Ramos (cell line): ENCODE results near the gene SERGEF.

Source experiments
- in situ Hi-C: fragments of 300-500 bp; cut with MboI; formaldehyde crosslinking; loops from one replicate; pipeline ENCODE4 v1.14.3; 2022; ENCODE audit warnings: low sequenced_read_pairs; ENCODE audit not compliant: unreplicated experiment

The SERGEF gene

DNA sequence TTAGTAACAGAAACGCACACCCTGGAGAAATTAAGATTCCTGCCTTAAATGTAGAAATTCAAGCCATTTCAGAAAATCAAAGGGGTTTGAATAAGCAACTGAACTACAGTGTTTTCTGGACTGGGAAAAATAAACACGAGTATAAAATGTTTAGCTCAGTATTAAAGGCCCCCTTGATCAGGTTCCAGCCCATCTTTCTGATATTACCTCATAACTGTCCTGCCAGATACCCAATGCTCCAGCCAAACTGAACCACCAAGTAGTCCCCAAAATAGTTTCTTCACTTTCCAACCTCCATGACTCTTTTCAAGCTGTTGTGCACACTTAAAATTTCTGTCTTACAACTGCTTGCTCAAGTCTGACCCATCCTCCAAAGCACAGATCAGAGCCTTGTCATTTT lies 54.4 kb downstream of the SERGEF start:
- in situ Hi-C loops, result no loop called here

DNA sequence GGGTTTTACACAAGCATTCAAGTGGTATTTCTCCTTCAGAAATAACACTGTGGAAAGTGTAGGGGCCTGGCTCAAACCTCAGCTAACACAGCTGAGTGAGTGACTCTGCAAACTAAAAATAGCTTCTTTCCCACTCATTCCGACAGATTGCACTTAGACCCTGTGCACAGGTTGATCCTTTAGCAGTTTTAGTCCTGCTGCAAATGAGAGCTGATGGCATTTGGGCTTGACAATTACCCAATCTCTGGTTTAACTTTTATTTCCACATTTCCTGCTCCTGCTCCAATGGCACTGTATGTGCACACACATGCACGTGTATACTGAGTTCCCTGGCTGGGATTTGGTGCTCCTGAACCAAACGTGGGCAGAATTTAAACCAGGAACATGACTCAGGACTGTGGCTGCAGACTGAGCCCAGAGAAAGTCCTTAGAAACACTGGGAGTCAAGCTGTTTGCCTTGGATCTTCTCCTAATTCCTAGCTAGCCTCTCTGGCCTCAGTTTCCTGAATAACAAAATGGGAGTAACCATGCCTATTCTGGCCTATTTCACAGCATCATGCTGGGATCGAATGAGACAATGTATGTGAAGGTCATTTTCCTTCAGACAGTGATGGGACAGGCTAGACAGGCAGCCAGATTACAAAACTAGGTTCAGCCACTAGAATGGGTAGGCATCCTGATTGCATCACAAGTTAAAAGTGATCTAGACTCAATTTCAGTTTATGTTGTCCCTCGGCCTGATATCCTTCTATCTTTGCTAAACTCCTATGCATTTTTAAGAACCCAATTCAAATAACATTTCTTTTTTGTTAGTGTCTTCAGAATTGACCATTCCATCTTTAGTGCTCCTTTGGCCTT lies 58.2 kb downstream of the SERGEF start:
- in situ Hi-C loops, result no loop called here

DNA sequence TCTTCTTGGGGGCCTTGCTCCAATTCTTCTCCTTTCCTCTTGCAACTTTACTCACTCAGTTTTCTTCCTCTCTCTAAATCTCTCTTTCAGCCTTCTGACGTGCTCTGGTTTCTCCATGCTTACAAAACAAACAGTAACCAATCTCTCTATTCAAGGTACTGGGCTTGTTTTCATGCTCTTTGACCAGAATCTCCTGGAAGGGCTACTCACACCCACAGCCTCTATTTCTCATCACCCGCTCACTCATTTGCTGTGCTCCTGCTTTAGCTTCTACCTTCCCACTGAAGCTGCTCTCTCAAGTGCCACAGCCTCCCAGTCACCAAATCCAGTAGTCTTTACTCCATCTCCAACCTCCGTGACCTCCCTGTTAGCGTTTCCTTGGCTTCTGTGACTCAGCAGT lies 60.4 kb downstream of the SERGEF start:
- in situ Hi-C loops, result no loop called here

DNA sequence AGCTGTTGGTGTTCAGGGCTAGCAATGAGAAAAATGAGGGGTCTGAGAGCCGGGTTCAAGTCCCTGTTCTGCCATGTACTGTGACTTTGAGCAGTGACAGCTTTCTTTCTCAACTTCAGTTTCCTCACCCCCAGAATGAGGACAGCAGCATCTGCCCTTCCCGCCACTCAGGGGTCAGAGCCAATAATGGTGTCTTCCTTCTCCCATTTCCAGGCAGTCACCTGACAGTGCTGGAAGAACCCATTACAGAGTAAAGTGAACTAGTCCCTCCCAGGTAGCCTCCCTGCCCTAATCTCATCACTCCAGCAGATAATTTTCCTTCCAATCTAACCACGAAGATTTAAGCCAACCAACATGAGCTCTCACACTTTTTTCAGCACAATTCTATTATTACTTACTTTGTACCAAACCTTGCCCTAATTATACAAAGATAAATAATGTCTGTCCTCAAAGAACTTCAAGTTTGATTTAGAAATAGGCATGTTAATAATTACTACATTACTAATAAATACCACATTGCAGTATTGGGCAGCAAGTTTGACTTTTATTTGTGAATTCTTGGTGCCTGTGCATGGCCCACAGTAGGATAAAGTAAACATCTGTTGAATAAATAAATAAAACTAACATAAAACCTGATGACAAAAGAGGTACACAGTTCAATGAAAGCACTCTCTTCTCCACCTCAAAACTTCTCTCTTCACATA lies 61.0 kb downstream of the SERGEF start:
- in situ Hi-C loops, result no loop called here

DNA sequence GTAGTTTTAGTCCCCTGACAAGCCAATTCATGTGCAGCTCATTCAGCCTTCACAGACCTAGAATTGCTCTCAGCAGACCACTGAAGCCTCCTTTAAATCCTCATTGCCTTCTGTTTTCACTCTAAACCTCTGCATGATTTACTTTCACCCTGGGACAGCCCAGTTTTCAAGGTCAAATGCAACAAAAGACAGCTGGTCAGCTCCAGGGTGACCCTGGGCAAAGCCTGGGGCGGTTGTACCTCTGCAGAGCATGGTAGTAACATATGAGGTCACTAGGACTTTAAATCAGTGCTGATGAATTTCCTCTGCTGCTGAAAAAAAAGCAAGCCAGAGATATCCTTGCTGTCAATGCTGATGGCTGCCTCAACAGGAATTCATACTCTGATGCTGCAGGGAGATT lies 62.2 kb downstream of the SERGEF start:
- in situ Hi-C loops, result no loop called here

DNA sequence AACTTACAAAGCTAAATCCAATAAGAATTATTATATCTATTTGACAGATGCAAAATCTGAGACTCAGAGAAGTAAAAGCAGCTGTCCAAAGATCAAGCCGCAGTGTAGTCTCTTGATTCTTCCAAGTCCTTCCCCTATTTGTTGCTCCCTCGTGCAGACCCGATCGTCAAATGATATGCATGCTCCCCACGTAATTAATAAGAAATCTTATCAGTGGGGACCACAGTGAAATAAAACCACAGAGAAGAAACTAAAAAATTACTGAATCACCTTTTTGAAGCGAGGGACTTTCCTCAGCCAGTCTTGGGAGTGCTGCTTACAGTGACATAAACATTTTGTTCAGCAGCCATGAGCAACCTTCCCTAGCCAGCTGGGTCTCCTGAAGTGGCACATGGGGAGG lies 64.6 kb downstream of the SERGEF start:
- in situ Hi-C loops, result no loop called here

DNA sequence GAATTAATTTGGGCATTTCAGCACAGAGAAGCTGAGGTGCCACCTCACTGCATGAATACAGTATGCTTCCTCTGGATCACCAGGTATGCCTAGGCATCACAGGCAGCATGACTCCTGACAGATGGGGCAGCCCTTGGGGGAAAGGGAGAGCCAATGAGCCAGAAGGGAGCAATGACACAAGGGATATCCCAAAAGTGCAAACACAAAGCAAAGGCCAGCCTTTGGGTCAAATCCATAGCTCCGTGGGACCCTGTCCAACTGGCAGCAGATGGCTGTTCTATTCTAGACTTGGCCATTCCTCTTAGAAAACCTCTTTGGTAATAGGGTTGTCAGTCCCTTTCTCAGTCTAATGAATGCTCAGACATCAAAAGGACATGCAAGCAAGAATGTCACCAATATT lies 73.3 kb downstream of the SERGEF start:
- in situ Hi-C loops, result no loop called here

DNA sequence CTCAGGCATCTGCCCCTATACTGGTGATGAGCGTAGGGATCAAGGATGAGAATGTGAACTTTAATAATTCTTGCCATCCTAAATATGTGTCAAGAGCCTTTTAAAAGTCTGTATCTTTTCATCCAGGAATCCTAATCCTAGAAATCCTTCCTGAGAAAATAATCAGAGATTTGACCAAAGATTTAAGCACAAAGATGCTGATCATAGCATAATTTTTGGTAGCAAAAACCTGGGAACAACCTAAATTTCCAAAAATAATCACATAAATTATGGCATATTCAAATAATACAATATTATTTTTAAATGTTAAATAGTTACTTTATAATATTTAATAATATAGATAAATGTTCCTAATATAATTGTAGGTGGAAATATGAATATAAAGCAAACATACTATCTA lies 76.1 kb downstream of the SERGEF start:
- in situ Hi-C loops, result no loop called here

DNA sequence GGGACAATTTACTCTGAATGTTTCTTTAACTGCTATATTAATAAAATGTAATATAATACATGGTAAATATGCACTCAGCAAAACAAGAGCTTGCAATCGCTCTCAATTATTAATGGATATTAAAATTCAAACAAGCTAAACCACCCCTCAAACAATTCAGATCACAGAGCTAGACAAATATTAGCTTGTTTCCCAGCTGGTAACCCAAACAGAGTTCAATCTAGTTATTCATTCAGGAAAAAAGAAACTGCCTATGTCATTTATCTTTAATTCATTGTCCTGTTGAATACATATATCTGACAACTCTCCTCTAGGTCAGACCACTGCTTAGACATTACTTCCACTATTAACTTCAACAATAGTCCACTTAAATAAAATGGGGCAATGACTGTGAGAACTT lies 78.7 kb downstream of the SERGEF start:
- in situ Hi-C loops, result no loop called here

DNA sequence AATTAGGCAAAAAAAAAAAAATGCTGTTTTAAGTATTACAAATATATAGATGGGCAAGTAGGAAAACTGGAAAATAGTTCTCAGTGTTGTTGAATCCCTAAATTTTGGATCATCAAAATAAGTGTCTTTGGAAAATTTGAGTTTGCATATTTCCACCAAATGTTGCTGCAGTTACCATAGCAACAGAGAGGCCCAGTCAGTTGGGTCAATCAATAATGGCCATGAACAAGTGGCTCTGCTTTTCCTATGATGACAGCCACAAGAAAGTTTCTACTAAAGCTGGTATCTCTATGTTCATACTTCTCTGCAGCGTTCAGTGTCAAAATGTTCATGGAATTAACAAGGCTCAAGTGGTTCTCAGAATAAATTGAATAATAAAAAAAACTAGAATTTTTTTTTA lies 79.1 kb downstream of the SERGEF start:
- in situ Hi-C loops, result no loop called here

DNA sequence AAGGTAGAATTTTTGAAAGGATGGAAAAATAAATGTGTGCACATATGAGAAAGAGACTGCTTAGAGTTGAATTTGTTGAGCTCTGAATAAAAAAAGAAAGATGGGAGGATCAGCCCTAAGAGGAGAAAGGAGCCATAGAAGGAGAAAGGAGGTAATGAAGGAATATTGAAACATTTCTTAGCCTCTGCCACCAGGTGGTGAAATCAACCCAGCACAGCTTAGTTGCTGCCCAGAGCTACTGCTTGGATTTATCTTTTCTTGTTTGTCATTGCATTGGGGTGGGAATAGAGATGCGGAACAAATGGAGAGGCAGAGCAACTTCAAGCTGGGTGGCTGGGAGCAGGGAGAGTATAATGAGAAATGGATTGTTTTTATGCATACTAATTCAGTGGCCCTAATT lies 80.4 kb downstream of the SERGEF start:
- in situ Hi-C loops, result no loop called here

DNA sequence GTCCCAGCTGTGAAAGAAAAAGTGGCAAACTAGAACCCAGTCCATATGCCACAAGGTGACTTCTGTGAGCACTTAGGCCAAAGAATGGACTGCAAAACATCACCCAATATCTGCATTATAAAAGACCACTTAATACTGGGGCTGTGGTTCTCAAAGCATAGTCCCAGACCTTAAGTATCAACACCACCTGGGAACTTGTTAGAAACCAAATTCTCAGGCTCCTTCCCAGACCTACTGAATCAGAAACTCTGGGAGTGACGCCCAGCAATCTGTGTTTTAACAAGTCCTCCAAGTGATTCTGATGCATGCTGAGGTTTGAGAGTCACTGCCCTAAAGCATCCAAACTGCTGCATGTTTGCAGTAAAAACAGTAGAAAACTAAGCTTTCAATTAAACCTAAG lies 81.3 kb downstream of the SERGEF start:
- in situ Hi-C loops, result no loop called here

DNA sequence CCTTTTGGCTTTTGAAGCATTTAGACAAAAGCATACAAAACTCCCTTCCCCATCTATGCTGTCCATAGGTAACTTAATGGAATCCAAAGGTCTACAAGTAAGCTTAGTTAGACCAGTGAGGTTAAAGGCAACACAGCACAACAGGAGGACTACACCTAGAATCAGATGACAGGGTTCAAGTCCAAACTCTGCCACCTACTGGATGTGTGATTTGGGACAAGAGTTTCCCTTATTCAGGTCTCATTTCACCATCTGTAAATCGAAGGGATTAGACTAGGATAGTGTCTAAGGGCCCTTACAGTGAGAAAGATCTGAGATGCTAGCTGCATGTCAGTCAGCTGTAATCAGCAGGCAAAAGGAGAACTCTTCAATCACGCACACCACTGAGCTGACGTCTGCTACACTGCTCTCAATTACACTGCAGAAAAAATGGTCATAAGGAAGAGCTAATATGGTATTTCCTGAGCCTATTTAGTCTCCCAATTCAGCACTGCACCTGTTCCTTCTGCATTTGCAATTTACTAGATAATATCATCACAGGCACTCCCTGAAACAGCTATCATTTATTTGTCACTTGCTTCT lies 82.2 kb downstream of the SERGEF start:
- in situ Hi-C loops, result no loop called here

DNA sequence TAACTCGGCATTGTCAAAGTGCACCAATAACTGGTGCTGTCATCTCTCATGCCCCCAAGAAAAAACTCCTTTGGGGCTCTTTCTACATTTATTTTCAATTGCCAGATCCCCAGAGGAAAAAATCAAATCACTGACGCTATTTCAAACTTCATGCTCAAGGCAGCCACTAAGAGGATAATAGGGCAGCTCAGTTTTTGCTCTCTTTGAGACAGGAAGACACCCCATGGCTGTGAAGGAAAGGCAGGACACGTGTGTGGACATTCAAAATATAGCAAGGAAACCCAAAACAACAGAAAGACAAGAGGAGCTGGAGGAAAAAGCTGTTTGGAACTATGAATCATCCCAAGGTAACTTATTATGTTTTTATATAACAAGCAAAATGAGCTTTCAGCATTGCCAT lies 83.7 kb downstream of the SERGEF start:
- in situ Hi-C loops, result no loop called here

DNA sequence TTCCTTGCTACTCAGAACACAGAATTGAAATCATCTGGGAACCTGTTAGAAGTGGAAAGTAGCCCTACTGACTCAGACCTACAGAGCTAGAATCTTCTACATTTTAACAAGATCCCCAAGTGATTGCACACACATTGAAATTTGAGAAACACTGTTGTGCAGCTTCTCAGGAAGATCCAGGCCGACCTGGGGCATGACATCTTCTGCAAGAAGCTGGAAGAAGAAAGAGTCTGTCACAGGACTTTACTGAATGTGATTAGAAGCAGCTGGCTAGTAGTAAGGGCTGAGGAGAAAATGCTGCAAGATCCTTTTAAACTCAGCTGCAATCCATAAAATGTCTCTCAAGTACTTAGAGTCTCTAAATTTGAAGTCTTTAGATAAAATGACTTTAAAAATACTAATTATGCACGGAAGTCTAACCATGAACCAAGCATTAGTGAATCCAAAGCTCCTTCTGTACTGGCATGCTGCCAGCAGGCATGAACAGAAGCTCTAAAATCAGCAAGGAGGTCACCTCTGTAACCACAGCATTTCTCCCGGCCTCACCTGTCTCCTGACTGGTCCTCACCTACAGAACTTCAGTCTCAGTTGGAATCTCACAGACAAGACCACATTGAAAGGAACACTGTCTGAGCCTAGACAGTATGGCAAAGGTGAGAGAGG lies 85.0 kb downstream of the SERGEF start:
- in situ Hi-C loops, result no loop called here

DNA sequence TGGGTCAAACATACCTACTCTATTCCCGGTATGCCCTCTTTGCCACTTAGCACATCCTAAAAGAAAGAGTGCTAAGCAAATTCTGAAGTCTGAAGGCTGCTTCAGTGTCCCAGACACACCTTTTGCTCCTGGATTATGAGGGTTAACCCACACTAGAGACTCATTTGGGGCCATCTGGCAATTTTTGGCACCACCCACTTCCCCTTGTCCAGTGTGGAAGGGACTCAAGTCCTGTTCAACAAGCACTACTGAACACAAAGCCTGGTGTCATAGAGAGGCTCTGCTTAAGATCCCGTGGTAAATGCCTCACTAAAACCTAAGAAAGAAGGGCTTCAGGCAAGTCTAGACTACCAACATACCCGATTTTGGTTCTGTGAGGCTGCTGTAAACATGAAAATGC lies 85.8 kb downstream of the SERGEF start:
- in situ Hi-C loops, result no loop called here

DNA sequence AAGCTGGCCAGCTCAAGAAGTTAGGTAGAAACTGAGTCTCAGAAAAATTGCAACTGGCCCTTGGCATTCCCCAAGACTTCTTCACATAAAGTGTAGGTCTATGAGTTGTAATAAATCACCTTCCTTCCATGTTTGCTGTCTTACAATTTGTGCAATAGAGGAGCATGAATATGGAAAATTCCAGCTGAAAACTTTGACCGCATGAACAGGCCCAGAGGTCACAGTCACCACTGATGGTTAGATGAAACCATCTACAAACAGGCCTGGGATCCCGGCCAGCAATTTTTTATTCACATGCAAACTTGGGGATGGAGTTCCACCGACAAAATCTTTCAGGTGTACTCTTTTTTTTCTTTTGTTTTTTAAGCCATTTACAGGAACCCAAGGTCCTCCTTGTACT lies 88.1 kb downstream of the SERGEF start:
- in situ Hi-C loops, result no loop called here

DNA sequence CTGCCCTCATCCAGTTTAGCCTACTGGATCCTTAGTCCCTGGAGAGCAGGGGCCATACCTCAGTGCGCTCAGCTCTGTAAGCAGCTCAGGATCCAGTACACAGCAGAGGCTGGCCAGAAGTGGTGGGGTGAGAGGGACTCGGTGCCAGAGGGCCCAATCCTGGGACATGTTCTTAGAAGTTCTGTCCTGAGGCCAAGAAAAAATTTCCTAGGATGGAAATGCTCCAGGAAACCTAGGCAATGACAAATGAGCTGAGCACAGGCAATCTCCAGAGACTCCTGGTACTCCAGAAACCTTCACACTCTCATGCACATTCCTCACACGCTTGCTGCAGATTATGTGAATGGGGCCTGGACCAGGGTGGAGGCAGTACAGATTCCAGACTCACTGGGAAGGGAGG lies 89.6 kb downstream of the SERGEF start:
- in situ Hi-C loops, result no loop called here

DNA sequence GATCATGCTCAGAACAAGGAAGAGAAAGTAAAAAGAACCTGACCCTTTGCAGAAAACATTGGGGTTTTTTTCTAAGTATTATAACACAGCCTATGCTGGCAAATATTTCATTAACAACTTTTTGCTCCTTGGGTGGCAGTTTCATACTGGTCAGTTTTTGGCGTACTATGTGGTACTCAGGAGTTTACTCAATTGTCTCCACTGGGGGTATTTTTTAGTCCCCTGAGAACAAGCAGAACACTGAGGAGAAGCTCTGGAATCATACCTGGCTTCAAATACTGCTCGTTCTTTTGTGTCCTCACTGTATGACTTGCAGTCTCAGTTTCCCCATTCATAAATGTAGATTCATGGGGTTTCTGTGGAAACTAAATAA lies 90.4 kb downstream of the SERGEF start:
- in situ Hi-C loops, result no loop called here

DNA sequence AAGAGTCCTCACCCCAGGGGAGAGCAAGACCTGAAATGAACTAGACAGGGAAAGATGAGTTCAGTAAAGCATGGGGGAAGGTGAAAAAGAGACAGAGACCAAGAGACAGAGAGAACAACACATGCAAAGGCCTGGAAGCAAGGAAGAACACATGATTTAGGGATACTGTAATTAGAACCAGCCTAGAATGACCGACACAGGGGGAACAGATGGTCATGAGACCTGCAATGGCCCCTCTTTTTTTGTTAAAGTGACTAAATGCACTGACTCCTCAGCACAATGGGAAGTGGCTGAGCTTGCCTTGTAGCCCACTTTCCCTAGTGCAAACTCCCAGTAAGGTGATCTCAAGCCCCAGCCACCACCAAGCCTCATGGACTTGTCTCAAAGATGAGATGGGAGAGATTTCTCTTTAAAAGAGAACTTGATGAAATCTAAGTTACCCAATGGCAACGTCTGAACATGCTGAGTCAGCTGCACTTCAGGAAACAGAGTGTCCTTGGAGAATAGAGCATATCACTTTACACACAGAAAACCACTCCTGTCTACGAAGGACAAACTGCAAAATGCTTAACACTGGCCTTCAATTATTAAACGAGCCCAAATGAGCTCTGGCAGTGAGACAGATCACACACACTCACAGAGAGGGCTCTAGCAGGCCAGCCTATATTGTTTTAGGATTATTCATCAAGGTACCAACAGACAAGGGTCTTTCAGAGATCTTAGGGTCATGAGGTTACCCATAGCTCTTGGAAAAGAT lies 91.0 kb downstream of the SERGEF start:
- in situ Hi-C loops, result no loop called here
